ENCODE measurements around the gene PIK3R5. TPM values are rescaled to one million over a fixed set of nuclear protein-coding genes. Genes with fewer than 3 reads are reported as not detected.

Gene PIK3R5
- total RNA-seq, 4 donors from 2014 or later, result 3.6 to 12.0 (median 8.2) TPM

- intact Hi-C loops (cut with DNase I; ENCODE audit: low total_unique reads), result no loop called here
- no peak overlapping the region for H3K4me3 ChIP-seq (ENCODE audit: low read depth, poor library complexity, severe bottlenecking)
- no peak for TF ChIP-seq POLR2A (IDR thresholded peaks at IDR 0.05)
- TF ChIP-seq, protein P1, sequence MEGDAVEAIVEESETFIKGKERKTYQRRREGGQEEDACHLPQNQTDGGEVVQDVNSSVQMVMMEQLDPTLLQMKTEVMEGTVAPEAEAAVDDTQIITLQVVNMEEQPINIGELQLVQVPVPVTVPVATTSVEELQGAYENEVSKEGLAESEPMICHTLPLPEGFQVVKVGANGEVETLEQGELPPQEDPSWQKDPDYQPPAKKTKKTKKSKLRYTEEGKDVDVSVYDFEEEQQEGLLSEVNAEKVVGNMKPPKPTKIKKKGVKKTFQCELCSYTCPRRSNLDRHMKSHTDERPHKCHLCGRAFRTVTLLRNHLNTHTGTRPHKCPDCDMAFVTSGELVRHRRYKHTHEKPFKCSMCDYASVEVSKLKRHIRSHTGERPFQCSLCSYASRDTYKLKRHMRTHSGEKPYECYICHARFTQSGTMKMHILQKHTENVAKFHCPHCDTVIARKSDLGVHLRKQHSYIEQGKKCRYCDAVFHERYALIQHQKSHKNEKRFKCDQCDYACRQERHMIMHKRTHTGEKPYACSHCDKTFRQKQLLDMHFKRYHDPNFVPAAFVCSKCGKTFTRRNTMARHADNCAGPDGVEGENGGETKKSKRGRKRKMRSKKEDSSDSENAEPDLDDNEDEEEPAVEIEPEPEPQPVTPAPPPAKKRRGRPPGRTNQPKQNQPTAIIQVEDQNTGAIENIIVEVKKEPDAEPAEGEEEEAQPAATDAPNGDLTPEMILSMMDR (IDR thresholded peaks at IDR 0.05), result no peak
- 65 to 71% methylated on average over 2 of the region's 2 CpGs for WGBS, 2 donors
- DNase-seq (ENCODE audit: low spot score in 2 of 2), result peak in 1 of 2 donors; percentile 45
Observed at GRCh38 chr17:8953156-8953885, 12.2 kb downstream of the PIK3R5 start.

- DNase-seq (ENCODE audit: low spot score in 2 of 2), result no peak
- intact Hi-C loops (cut with DNase I; ENCODE audit: low total_unique reads), result no loop called here
- no peak overlapping the region for H3K4me3 ChIP-seq (ENCODE audit: low read depth, poor library complexity, severe bottlenecking)
- 83 to 89% methylated on average over 1 of the region's 1 CpG for WGBS, 2 donors
- TF ChIP-seq, protein P1 (IDR thresholded peaks at IDR 0.05), result no peak
- no peak for TF ChIP-seq POLR2A (IDR thresholded peaks at IDR 0.05)
Observed at GRCh38 chr17:8952191-8952590, 13.3 kb downstream of the PIK3R5 start.

DNA sequence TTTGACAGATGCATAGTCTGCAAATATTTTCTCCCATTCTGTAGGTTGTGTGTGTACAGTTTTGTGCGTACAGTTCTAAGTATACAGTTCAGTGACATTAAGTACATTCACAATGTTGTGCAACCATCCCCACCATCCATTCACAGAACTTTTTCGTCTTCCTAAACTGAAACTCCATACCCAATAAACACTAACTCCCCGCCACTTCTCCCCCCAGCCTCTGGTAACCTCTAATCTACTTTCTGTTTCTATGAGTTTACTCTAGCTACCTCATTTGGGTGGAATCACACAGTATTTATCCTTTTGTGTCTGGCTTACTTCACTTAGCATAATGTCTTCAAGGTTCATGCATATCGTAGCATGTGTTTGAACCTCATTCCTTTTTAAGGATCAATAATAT, 14.3 kb downstream of the PIK3R5 start:
- intact Hi-C loops (cut with DNase I; ENCODE audit: low total_unique reads), result no loop called here
- no peak for TF ChIP-seq POLR2A (IDR thresholded peaks at IDR 0.05)
- TF ChIP-seq, protein P1 (IDR thresholded peaks at IDR 0.05), result no peak
- no peak overlapping the region for H3K4me3 ChIP-seq (ENCODE audit: low read depth, poor library complexity, severe bottlenecking)
- no peak for DNase-seq (ENCODE audit: low spot score in 2 of 2)
- WGBS, 2 donors, result 87 to 93% methylated on average over 4 of the region's 4 CpGs

DNA sequence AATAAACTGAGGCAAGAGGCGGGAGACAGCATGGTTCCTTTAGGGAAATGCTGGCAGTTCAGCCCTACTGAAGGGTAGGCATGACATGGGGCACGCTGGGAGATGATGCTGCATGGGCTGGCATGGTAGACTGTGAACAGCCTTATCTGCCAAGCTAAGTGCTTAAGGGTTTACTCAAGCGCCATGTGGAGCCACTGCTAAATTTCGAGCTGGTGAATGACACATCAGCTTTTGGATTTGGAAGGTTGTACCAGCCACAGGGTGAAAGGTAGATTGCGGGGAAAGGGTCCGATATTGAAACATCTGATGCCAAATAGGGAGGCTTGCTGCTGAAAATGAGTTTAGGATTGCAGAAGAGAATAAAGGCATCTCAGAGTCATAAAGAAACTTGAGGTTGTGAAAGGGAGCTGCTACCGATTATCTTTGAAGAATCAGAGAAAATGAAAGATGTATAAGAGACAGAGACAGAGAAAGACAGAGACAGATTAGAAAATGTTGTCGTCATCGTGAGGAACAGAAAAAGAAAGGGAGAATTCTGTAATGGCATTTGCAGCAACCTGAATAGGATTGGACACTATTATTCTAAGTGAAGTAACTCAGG, 16.3 kb downstream of the PIK3R5 start:
- TF ChIP-seq, protein P1 (IDR thresholded peaks at IDR 0.05), result no peak
- TF ChIP-seq POLR2A (IDR thresholded peaks at IDR 0.05), result no peak
- 78 to 88% methylated on average over 9 of the region's 9 CpGs for WGBS, 2 donors
- no peak for DNase-seq (ENCODE audit: low spot score in 2 of 2)
- intact Hi-C loops (cut with DNase I; ENCODE audit: low total_unique reads), result no loop called here
- no peak overlapping the region for H3K4me3 ChIP-seq (ENCODE audit: low read depth, poor library complexity, severe bottlenecking)

DNA sequence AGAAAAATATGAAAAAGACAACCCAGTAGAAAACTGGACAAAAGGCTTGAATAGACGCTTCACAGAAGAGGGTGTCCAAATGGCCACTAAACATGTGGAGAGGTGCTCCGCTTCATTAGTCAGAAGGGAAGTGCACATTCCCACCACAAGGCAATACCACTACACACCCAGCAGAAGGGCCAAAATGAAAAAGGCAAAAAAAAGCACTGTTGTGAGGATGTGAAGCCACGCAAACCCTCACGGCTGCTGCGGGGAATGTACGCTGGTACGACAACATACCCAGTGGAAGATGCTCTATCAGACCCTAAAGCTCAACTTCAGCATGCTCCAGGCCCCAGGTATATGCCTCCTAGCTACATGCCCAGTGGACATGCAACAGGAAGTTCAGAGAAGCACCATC, 17.0 kb downstream of the PIK3R5 start:
- TF ChIP-seq, protein P1 (IDR thresholded peaks at IDR 0.05), result no peak
- TF ChIP-seq POLR2A (IDR thresholded peaks at IDR 0.05), result no peak
- H3K4me3 ChIP-seq (ENCODE audit: low read depth, poor library complexity, severe bottlenecking), result no peak overlapping the region
- no peak for DNase-seq (ENCODE audit: low spot score in 2 of 2)
- intact Hi-C loops (cut with DNase I; ENCODE audit: low total_unique reads), result no loop called here
- 89 to 93% methylated on average over 7 of the region's 7 CpGs for WGBS, 2 donors

Data from lower leg skin (tissue), 4 donors.